Stimulated activated CD8-positive, alpha-beta memory T cell treated with anti-CD3 and anti-CD28 coated beads, Interleukin-7, amount 100 ng/mL, for 48 hours (primary cell): ENCODE results near the gene FAM3D.
"Not testable (repeated sequence)": the region's sequence is repeated elsewhere in the genome, so short reads cannot be mapped to it uniquely, and the experiment has no call there.

ENCODE experiments used
- DNase-seq, 2 donors: peaks; one replicate each; pipeline ENCODE4 v3.0.0-alpha.2; 2020; ENCODE audit warnings: low read depth in 1 of 2; ENCODE audit errors: extremely low read depth in 1 of 2

FAM3D gene, protein sequence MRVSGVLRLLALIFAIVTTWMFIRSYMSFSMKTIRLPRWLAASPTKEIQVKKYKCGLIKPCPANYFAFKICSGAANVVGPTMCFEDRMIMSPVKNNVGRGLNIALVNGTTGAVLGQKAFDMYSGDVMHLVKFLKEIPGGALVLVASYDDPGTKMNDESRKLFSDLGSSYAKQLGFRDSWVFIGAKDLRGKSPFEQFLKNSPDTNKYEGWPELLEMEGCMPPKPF

DNA sequence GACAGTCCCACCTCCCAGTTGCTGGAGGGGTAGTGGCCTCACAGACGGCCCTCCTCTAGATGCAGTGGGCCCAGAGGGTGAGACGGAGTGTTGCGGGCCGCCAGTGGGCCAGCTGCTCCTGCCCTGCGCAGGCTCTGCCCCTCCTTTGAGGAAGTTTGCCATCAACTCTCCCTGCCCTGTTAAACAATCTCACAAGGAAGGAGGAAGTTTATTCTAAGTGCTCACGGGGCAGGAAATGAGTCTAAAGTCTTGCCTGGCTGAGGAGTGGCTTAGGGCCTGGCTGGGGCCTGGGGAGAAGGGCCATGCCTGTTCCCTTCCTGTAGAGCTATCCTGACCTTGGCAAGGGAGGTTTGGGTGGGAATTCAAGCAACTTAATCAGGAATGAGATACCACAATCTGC lies at the start of gene FAM3D:
TSS of gene FAM3D (minus strand) at position 92 of the 400 bp plus-strand sequence. CDS start 11,211 bp downstream, outside the sequence.
- no peak for DNase-seq

DNA sequence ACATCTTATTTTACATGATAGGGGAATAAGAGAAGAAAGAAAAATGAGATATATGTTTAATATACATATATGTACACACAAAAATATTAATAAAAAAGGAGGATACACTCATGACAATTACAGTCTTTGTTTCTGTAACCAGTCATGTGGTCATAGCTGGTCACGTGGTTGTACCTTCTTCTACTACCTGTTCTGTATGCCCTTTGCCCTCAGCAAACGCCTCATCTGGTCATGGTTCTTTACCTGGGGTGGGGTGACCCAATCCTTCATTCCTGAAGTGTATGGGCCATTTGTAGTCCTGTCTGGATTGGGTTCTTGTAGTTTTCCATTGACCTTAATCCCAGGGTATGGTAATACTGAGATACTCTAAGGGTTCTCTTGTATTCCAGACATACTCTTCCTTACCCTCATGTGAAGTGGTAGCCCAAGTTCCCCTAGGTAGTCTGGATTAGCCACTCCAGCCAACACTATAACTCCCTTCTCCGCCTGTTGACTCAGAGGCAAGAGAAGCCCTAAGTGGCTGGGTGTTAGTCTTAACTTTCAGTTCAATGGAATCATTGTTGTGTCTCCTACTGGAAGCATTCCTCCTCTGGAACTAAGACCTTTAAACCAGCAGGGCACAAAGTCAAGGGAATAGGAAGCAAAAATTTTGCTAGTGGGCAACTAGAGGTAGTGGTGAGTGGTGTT lies 47.3 kb upstream of the FAM3D start:
- no peak for DNase-seq

DNA sequence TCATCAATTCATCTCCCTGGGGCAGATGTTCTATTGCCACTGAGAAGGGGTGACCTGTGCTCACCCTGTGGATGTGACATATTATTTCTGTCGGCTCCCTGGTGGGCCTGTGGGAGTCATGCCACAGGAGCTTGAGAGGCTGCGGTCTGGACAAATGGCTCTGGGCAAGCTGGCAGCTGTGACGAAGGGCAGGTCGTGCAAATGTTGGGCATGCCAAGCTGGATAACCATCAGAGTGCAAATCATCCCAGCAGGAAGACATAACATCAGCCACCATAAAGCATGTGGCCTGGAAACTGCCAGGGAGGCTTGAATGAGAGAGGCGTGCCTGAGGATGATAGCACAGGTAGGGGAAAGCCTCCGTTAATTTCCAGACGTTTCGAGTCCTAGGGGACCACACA lies 45.3 kb upstream of the FAM3D start:
- DNase-seq: no peak

DNA sequence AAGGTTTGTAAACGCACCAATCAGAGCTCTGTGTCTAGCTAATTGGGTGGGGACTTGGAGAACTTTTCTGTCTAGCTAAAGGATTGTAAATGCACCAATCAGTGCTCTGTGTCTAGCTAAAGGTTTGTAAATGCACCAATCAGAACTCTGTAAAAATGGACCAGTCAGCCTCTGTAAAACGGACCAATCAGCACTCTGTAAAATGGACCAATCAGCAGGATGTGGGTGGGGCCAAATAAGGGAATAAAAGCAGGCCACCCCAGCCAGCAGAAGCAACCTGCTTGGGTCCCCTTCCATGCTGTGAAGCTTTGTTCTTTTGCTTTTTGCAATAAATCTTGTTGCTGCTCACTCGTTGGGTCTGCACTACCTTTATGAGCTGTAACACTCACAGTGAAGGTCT lies 42.4 kb upstream of the FAM3D start:
- not testable (repeated sequence) for DNase-seq

DNA sequence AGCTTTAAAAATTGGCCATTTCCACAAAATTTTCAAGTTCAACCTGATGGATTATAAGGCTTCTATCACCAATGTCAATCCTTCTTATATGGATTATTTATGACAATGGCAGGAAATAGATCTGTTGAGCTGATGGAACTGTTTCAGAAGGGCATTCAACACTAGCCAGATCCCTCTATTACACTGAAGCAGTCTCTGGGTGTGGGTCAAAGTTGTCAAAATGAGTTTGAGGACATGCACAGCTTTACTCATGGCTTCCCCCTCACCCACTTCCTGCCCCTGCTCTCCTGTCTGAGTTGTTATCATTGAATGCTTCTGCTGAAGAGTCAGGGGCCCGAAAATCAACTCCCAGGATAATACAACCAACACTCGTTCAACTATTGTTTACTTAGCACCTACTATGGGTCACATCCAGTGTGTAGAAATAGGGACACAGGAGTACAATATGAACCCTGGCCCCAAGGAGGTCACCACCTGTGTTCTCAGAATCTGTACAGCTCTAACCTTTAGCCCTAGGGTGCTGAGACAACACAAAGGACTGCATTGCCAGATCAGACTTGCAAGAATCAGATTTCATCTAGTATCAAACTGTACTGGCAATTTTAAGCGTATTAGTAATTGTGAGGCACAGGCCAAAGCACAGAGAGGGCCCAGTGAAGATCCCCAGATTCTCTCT lies 41.7 kb upstream of the FAM3D start:
- no peak for DNase-seq

DNA sequence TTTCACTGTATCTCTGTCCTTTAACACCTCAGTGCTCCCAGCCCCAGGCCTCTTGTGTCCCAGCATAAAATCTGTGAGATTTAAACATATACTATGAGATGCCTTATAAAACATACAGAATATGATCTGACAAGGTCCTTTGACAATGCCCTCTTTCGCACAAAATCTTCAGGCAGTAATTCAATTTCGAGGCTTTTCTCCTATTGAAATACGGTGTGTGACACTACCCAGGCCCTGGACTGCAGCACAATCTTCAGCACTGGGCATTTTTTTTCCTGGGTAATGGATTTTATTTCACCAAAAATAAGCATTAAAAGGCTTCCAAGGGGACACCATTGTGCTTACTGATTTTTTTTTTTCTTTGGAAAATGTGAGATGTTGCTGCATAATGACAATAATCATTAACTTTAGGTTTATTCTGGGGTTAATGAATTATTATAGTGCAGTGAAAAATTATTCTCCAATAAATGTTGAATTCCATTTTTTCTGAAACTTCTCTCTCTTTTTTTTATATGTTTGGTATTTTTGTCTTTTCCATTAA lies 40.9 kb upstream of the FAM3D start:
- DNase-seq: no peak

DNA sequence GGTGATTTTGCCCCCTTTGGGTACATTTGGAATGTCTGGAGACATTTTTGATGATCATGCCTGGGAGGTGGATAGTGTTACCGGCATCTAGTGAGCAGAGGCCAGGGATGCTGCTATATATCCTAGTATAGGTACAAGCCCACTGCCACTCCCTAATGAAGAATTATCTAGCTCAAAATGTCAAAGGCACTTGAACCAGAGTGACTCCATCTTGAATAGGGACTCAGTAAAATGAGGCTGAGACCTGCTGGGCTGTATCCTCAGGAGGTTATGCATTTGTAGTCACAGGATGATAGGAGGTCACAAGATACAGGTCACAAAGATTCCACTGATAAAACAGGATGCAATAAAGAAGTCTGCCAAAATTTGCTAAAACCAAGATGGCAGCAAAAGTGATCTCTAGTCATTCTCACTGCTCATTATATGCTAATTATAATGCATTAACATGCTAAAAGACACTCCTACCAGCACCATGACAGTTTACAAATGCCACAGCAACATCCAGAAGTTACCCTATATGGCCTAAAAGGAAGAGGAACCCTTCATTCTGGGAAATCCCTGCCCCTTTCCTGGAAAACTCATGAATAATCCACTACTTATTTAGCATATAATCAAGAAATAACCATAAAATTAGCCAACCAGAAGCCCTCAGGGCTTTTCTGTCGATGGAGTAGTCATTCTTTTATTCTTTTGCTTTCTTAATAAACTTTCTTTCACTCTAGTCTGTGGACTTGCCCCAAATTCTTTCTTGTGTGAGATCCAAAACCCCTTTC lies 40.0 kb upstream of the FAM3D start:
- DNase-seq: no peak

DNA sequence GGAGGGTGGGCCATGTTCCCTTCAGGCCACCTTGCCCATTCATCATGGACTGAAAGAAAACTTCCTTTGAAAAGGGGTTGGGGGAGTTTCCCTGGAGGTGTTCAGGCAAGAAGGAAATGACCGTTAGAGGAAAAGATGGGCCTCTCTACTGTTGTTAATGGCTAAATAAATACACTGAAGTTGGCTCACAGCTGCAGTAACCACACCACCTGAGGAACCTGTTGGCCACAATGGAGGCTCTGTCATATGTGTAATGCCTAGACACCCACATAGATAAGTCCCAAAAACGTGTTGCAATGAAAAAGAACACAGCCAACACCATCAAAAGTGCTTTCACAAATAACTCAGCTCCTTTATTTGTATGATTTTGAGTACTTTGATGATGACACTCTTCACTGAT lies 38.2 kb upstream of the FAM3D start:
- no peak for DNase-seq

DNA sequence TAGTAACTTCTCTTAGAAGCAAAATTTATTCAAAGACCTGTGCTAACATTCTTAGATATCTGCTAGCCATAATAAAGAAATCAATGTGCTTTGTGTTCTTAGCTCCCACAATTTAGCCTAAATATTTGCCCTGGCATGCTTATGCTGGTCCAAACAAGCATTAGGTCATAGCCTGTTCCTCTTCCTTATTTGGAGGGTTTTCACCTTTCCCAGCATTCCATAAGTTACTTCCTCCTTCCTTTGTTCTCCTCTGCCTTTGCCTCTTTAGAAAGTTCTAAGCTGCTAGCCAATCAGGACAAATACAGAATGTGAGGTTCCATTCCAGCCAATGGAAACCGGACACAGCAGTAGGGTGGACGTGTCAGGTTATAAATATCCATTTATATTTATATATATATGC lies 37.7 kb upstream of the FAM3D start:
- not testable (repeated sequence) for DNase-seq

DNA sequence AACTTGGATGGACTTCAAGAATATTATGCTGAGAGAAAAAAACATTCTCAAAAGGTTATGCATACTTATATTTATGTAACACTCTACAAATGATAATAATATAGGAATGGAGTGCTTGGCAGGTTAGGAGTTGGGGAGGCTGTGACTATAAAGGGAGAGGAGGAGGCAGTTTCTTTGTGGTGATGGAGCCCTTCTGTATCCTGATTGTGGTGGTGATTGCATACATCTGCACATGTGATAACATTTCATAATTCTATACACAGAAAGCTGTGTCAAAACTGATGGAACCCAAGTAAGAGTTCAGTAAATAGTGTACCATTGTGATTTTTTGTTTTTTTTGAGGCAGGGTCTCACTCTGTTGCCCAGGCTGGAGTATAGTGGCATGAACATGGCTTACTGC lies 31.7 kb upstream of the FAM3D start:
- no peak for DNase-seq

DNA sequence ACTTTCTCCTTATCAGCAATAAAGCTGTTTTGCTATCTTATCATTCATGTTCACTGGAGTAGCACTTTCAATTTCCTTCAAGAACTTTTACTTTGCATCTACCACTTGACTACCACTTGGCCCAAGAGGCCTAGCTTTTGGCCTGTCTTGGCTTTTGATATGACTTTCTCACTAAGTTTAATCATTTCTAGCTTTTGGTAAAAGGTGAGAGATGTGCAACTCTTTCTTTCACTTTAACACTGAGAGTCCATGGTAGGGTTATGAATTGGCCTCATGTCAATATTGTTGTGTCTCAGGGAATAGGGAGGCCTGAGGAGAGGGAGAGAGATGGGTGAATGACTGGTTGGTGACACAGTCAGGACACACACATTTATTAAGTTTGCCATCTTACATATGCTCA lies 31.0 kb upstream of the FAM3D start:
- DNase-seq: no peak

DNA sequence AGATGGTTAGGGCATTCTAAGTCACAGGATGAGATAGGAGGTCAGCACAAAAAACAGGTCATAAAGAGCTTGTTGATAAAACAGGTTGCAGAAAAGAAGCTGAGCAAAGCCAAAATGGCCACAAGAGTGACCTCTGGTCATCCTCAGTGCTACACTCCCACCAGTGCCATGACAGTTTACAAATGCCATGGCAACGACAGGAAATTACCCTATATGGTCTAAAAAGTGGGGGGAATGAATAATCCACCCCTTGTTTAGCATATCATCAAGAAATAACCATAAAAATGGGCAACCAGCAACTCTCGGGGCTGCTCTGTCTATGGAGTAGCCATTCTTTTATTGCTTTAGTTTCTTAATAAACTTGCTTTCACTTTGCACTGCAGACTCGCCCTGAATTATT lies 30.2 kb upstream of the FAM3D start:
- DNase-seq: not testable (repeated sequence)

DNA sequence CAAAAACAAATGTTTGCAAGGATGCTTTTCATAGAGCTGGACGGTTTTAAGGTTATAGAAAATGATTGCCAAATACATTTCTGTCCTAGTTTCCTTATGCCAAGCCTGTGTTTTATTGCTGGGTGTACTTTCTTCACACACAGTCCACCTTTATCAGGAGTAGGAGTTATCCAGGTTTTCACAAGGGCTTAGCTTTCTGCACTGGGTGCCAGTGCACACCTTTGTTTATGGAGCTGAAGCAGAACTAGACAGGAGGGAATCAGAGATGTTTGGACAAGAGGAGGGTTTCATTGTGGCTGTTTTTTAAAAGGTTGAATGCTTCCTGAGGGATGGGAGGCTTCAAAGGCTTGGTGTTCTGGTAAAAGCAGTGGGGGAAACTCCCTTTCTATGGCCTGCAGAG lies 29.5 kb upstream of the FAM3D start:
- no peak for DNase-seq

DNA sequence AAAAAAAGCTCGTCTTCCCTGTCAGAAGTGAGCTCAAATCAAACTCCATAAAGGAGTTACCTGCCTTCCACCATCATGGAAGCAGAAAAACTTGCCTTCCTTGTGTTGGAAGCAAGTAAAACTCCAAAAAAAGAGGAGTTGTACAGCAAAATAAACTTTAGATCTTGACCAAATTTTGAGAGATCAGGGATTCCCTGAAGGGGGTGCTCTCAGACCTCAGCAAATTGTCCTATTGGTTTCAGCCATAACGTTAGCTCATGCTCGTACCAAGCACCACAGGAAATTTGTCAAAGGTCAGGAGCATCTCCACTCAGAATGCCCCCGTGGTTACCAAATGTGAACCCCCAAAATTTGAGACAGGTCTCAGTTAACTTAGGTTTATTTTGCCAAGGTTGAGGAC lies 28.7 kb upstream of the FAM3D start:
- DNase-seq: not testable (repeated sequence)

DNA sequence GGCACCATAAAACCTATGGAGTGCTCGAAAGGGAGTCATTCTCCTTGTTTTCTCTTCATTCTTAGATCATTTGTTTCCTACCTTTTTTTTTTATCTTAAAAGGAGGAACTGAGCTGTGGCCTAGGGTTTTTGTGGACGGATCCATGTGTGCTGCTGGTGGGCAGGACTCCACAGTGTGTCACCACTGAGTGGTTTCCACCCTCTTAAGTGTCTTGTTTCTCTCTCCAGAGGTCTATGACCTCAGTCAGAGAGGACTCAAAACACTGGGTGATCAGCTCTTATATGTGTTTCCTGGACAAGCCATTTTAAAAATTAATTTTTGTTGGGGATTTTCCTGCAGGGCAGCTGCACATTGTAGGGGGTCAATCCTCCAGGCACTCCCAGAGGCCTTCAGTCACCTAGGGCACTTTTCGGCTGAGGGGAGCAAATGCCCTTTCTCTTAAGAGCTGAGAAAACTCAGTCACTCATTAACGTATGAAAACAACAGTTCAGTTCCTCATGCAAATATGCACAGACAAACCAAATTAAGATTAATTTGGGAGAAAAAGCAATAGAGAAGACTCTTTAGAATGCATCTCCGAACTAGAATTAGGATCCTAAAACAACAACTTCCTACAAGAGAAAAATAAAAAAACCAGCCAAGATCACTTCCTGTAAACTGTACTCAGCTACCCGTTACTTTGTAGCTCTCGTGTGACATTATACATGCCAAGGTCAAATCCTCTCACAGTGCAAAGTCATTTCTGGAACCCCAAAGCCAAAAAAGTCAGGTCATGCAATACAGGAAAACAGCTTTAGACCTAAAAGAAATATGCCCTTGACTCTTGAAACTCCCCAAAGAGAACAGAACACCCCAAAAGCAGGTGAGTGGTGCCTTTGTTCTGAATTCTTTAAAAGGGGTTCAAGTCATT lies 27.6 kb upstream of the FAM3D start:
- DNase-seq: no peak

DNA sequence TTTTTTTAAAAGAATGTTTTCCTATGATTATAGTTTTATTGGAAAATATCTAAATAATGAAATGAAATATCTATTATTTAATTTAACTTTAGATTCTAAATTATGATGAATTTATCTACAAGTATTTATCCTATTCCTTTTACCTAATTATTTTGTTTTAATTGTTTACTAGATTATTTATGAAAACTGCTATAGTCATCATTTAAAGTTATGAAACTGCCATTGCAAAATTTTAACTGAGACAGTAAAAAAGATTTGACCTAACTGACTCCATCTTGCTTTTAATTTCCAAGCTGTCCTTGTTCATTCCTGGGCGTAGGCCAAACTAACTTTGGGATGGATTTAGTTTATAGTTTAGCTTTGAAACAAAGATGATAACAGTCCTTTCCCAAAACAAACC lies 25.9 kb upstream of the FAM3D start:
- no peak for DNase-seq

DNA sequence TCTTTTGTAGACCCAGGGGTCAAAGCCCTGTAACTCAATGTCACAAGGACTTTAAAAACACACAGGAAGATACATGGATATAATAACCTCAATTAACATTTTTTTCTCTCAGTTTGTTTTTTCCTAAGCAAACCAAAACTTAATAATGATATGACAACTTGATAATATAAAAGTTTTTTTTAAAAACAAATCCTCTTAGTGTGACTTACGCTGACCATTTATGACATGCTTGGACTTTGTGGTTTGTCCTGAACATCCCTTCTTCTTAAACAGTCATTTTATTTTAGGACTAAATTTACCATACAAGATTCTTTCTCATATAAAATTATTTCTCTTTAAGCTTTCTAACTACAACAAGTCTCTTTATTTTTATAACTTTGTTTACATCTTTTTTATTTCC lies 25.4 kb upstream of the FAM3D start:
- DNase-seq: no peak

DNA sequence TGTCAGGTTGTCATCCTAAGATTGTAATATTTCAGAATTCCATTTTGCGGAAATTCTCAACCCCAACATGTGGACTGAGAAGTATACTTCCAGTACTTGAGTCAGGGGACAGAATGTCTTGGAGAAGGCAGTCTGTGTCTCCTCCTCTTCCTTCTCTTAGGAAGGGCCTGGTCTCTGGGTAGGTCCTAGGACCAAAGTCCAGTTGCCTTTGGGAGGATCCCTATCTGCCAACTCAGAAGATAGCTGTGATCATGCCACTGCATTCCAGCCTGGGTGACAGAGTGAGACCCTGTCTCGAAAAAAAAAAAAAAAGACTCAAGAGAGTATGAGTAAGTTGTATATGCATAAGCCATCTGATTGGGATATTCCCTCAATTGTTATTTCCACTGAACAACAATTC lies 23.9 kb upstream of the FAM3D start:
- no peak for DNase-seq

DNA sequence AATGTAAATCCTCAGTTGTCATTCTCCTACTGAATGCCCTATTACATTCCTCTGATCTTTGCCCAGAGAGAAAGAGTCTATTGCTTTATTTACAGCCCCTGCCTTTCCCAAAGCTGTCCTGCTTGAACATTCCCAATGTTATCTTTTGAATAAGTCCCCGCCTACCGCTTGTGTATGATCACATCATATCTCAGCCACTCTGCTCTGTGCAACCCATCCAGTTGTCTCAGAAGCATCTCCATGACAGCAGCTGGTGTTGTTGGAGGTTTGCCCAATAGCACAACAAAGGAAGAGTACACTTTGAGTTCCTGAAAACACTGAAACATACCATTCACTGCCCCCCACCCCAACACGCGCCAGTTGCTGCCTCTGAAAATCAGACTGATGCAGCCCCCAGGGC lies 22.0 kb upstream of the FAM3D start:
- no peak for DNase-seq

DNA sequence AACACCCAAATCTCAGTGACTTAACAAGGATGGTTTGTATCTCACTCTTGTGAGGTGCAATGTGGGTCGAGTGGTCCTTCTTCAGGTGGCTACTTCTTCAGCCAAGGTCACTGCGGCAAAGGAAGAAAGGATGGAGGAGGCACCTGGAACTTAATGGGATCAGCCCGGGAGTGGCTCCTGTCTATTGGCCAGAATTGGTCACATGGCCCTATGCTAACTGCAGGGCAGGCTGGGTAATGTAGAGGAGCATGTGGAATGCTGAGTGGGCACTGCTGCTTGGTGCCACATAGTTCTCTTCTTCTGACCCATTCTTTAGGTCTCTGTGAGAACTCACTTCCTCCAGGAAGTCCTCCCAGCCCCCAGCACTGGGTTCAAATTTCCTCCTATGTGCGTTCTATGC lies 20.3 kb upstream of the FAM3D start:
- DNase-seq: no peak
